Omental fat pad (tissue), 4 donors: ENCODE measurements around the gene NKAIN2. TPM values are rescaled to one million over a fixed set of nuclear protein-coding genes. Genes with fewer than 3 reads are reported as not detected.

Experiments used
- ATAC-seq: fragments of 150-250 bp; one replicate; pipeline ENCODE4 v1.9.1; 2016; ENCODE audit warnings: mild to moderate bottlenecking, moderate library complexity; ENCODE audit not compliant: low FRiP score
- DNase-seq: peaks from one replicate; pipeline ENCODE4 v3.0.0-alpha.2; 2019; ENCODE audit warnings: low spot score
- total RNA-seq, 4 donors: library from RNA; depleted of rRNA; stranded (reverse); fragments of >200 nt; gene quantifications; one replicate each; pipeline ENCODE4 v1.1.0, GENCODE V29; 2016
- TF ChIP-seq, protein P1 (sequence below), 3 donors: fragments of 450-650 bp; IDR thresholded peaks; one replicate each; pipeline ENCODE4 v1.5.1; 2016 to 2017; ENCODE audit warnings: antibody characterized with exemption in 3 of 3, mild to moderate bottlenecking in 3 of 3, moderate library complexity in 2 of 3

Gene NKAIN2
- total RNA-seq, 4 donors from 2014 or later: not detected

GRCh38 chr6:124769811-124770544 lies 966.3 kb downstream of the NKAIN2 start:
- ATAC-seq (no peak), DNase-seq (no peak)
- TF ChIP-seq, protein P1, sequence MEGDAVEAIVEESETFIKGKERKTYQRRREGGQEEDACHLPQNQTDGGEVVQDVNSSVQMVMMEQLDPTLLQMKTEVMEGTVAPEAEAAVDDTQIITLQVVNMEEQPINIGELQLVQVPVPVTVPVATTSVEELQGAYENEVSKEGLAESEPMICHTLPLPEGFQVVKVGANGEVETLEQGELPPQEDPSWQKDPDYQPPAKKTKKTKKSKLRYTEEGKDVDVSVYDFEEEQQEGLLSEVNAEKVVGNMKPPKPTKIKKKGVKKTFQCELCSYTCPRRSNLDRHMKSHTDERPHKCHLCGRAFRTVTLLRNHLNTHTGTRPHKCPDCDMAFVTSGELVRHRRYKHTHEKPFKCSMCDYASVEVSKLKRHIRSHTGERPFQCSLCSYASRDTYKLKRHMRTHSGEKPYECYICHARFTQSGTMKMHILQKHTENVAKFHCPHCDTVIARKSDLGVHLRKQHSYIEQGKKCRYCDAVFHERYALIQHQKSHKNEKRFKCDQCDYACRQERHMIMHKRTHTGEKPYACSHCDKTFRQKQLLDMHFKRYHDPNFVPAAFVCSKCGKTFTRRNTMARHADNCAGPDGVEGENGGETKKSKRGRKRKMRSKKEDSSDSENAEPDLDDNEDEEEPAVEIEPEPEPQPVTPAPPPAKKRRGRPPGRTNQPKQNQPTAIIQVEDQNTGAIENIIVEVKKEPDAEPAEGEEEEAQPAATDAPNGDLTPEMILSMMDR (IDR thresholded peaks at IDR 0.05): no peak

DNA sequence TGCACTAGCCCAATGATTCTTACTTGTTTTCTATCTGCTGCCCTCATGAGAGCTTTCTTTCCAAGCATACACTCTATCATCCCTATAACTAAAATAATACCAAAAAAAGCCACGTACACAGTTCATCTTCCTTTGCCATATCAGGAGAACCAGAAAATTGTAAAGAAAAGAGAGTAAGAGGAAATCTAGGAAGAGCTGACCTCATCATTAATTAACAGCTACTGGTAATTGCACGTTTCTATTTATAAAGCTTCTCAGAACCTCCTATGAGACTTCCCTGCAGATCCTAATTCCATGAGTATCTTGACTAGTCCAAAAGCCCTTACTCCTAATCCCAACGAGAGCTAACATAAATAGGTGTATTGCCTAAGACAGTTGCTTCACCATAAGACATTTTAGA lies 967.1 kb downstream of the NKAIN2 start:
- no peak for ATAC-seq
- TF ChIP-seq, protein P1 (IDR thresholded peaks at IDR 0.05): no peak
- no peak for DNase-seq

DNA sequence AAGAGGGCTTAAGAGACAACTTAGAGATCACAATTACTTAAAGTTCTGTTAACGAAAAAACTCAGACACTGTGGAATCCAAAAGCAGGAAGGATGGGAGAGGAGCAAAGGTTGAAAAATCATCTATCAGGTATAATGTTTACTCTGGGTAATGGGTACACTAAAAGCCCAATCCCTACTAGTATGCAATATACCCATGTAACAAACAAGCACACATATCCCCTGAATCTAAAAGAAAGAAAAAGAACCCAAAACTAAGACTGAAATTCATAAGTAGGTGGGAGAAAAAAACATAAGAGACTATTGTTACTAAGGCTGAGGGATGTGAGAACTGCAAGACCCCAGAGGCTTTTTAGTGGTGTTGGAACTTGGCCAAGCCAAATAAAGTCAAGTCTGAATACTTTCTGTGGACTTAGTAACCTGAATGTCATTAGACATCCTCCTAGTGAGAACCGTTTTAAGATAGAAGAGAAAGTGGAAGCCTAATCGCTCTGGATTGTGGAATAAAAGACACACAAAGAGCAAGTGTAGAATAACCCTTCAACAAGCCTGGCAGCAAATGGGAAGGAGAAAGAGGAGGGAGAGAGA lies 969.2 kb downstream of the NKAIN2 start:
- DNase-seq (no peak), ATAC-seq (no peak)
- TF ChIP-seq, protein P1 (IDR thresholded peaks at IDR 0.05): no peak

GRCh38 chr6:124775121-124775520 lies 971.5 kb downstream of the NKAIN2 start:
- TF ChIP-seq, protein P1 (IDR thresholded peaks at IDR 0.05): no peak
- ATAC-seq (no peak), DNase-seq (no peak)

DNA sequence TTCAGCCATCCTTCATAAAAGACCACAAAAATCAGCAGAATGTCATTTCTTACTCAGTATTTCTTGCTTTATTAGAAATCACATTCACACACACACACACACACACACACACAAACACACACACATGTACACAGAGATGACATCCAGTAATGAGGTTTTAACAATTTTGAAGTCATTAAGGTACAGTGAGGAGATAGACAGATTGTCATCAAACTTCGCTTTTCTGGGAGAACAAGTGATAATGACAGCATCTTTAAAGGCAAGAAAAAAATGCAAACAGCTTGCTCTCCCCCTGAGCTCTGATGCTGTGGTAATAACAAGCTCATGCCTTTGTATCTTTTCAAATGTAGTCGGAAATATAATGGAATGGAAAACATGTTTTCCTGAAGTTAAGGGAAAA lies 974.2 kb downstream of the NKAIN2 start:
- TF ChIP-seq, protein P1 (IDR thresholded peaks at IDR 0.05): no peak
- DNase-seq (no peak), ATAC-seq (no peak)

GRCh38 chr6:124780623-124781022 lies 977.0 kb downstream of the NKAIN2 start:
- ATAC-seq (no peak), DNase-seq (no peak)
- TF ChIP-seq, protein P1 (IDR thresholded peaks at IDR 0.05): no peak

DNA sequence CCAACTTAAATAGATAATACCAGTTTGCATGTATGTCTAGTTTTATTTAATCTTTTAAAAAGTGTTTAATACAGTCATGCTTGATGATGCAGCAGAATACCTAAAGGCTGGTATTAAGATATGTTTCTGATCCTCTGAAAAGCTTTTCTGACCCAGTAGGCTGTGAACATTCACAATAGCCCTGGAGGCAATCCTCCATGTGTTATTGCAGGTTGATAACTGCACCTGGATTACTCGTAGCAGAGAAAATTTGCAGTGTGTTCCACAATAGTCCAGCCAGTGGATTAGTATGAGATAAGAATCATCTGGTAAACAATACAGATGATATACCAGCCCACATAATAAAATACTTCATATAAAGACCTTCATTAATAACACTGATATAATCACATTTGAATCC lies 979.7 kb downstream of the NKAIN2 start:
- TF ChIP-seq, protein P1 (IDR thresholded peaks at IDR 0.05): no peak
- ATAC-seq: no peak

More for the DNA sequence above, 979.7 kb downstream of the NKAIN2 start:
- no peak for DNase-seq
